Measurements from ENCODE around the gene TULP4.
A peak's percentile ranks its signal among the peaks of the same experiment; 100 is the strongest.
"Not testable (repeated sequence)": the region's sequence is repeated elsewhere in the genome, so short reads cannot be mapped to it uniquely, and the experiment has no call there.

TULP4 gene

GRCh38 chr6:158531566-158531965 is 219.3 kb downstream of the TULP4 start:
- no peak for DNase-seq (ENCODE audit: low spot score)

- no peak for DNase-seq (ENCODE audit: low spot score)
These were observed 219.7 kb downstream of the TULP4 start for GRCh38 chr6:158531970-158532369.

- DNase-seq (ENCODE audit: low spot score) = peak; percentile 88
These were observed 224.0 kb downstream of the TULP4 start for GRCh38 chr6:158536084-158536890.

GRCh38 chr6:158536891-158537798 is 224.9 kb downstream of the TULP4 start:
- DNase-seq (ENCODE audit: low spot score) = peak; percentile 83

- no peak for DNase-seq (ENCODE audit: low spot score)
These were observed 226.5 kb downstream of the TULP4 start for GRCh38 chr6:158538741-158539140.

GRCh38 chr6:158539413-158539812 is 227.1 kb downstream of the TULP4 start:
- no peak for DNase-seq (ENCODE audit: low spot score)

- DNase-seq (ENCODE audit: low spot score) = no peak
These were observed 227.6 kb downstream of the TULP4 start for GRCh38 chr6:158539881-158540280.

GRCh38 chr6:158543606-158544185 is 231.4 kb downstream of the TULP4 start:
- peak; percentile 23 for DNase-seq (ENCODE audit: low spot score)

GRCh38 chr6:158544428-158544827 is 232.2 kb downstream of the TULP4 start:
- DNase-seq (ENCODE audit: low spot score) = no peak

- DNase-seq (ENCODE audit: low spot score) = no peak
These were observed 233.0 kb downstream of the TULP4 start for GRCh38 chr6:158545043-158545966.

GRCh38 chr6:158548418-158549161 is 236.3 kb downstream of the TULP4 start:
- no peak for DNase-seq (ENCODE audit: low spot score)

GRCh38 chr6:158552055-158552795 is 240.0 kb downstream of the TULP4 start:
- no peak for DNase-seq (ENCODE audit: low spot score)

- no peak for DNase-seq (ENCODE audit: low spot score)
These were observed 240.5 kb downstream of the TULP4 start for GRCh38 chr6:158552796-158553138.

GRCh38 chr6:158554611-158555361 is 242.5 kb downstream of the TULP4 start:
- no peak for DNase-seq (ENCODE audit: low spot score)

GRCh38 chr6:158556113-158556512 is 243.8 kb downstream of the TULP4 start:
- DNase-seq (ENCODE audit: low spot score) = no peak

- not testable (repeated sequence) for DNase-seq (ENCODE audit: low spot score)
These were observed 244.8 kb downstream of the TULP4 start for GRCh38 chr6:158557110-158557509.

GRCh38 chr6:158557927-158558326 is 245.7 kb downstream of the TULP4 start:
- DNase-seq (ENCODE audit: low spot score) = no peak

GRCh38 chr6:158558415-158559306 is 246.4 kb downstream of the TULP4 start:
- no peak for DNase-seq (ENCODE audit: low spot score)
